LNCaP clone FGC (cell line): ENCODE results near the gene SRPK2.

Experiments
- DNase-seq: peaks from one replicate; pipeline ENCODE4 v3.0.0-alpha.2; 2011; ENCODE audit warnings: low read depth
- H3K4me3 ChIP-seq: 2 replicates; pipeline ENCODE4 v1.5.1; 2011; ENCODE audit warnings: mild to moderate bottlenecking, low read depth, low read length, control low read depth
- TF ChIP-seq, protein P1 (sequence below): IDR thresholded peaks from 2 replicates; pipeline ENCODE4 v1.5.1; 2012; ENCODE audit warnings: mild to moderate bottlenecking; ENCODE audit not compliant: control insufficient read depth, insufficient read depth; ENCODE audit errors: extremely low read depth

SRPK2 gene

DNA sequence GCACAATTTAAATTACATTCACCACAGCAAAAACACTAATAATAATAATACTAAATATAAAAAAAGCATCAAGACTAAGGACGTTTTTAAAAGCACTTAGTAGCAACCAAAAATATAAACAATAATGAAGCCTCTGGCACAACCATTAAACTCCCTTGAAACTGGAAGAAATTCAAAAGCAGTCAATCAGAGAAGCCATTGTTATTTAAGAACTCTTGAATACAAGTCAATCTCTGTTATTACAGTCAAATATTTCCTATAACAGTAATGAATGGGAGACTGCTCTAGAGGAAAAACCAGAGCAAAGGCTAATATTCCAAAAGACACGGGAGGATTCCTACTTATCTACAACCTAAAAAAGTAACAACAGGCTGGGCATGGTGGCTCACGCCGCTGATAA lies 210.5 kb downstream of the SRPK2 start:
- no peak for DNase-seq
- TF ChIP-seq, protein P1, sequence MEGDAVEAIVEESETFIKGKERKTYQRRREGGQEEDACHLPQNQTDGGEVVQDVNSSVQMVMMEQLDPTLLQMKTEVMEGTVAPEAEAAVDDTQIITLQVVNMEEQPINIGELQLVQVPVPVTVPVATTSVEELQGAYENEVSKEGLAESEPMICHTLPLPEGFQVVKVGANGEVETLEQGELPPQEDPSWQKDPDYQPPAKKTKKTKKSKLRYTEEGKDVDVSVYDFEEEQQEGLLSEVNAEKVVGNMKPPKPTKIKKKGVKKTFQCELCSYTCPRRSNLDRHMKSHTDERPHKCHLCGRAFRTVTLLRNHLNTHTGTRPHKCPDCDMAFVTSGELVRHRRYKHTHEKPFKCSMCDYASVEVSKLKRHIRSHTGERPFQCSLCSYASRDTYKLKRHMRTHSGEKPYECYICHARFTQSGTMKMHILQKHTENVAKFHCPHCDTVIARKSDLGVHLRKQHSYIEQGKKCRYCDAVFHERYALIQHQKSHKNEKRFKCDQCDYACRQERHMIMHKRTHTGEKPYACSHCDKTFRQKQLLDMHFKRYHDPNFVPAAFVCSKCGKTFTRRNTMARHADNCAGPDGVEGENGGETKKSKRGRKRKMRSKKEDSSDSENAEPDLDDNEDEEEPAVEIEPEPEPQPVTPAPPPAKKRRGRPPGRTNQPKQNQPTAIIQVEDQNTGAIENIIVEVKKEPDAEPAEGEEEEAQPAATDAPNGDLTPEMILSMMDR, result no peak
- no peak overlapping the region for H3K4me3 ChIP-seq

DNA sequence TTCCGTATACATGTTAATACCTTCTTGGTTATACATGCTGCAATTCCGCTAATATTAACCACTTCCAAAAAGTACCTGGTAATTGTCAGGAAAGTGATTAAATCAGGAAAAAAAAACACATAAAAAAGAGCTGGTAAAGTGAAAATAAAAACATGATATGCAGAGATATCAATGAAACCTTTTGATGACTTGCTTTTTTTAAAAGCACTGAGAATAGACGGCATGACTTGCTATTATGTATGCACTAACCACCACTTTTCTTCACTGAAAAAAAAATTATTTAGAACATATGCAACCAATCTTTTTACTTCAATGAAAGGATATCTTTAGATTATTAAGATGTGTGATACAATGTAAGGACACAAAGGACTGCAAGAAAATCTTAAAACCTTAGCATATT lies 211.7 kb downstream of the SRPK2 start:
- TF ChIP-seq, protein P1, result no peak
- DNase-seq, result no peak
- no peak overlapping the region for H3K4me3 ChIP-seq

DNA sequence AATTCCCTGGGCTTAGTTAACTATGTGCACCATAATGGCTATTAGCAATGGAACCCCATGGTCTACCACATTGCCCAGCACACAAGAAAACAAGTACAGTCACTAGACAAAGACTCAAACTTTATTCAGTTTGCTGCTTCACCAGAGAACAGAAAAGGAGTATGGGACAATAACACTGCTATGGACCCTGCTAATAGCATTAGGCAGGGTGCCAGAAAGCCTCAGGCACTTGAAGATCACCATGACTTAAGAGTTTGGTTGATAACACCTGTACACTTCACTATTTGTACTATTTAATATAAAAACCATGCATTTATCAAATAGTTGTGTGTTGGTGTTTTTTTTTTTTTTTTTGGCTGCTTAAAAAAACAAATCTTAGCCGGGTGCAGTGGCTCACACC lies 215.1 kb downstream of the SRPK2 start:
- DNase-seq, result no peak
- TF ChIP-seq, protein P1, result no peak
- no peak overlapping the region for H3K4me3 ChIP-seq

DNA sequence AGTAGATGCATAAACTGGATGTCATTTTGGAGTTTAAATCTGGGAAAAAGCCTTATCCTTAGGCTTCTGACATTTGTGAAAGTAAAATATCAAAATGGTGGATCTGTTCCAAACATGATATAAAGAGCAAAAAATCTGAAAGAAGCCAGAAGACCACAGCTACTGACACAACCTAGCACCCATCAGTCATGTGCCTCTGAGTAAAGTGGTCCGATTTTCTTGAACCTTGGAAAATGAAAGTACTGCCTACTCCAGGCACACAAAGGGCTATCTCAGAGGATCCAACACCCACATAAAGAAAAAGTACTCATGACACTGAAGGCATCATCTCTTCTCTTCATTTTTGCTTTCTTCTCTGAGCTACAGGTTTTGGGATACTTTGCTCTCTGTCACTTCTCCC lies 224.0 kb downstream of the SRPK2 start:
- DNase-seq, result no peak
- H3K4me3 ChIP-seq, result no peak overlapping the region
- TF ChIP-seq, protein P1, result no peak

DNA sequence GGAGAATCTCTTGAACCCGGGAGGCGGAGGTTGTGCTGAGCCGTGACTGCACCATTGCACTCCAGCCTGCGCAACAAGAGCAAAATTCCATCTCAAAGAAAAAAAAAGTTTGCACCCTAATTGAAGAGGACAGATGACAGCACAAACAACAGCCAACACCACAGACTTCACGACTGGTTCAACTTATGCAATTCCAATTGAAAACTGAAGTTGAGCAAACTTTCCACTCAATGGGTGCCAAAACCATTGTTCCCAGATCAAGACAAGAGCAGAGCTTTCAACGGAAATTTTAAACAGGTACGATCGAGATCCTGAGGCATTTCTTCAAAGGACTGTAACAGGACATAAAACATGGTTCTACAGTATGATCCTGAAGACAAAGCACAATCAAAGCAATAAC lies 225.0 kb downstream of the SRPK2 start:
- H3K4me3 ChIP-seq, result no peak overlapping the region
- no peak for DNase-seq
- TF ChIP-seq, protein P1, result no peak

DNA sequence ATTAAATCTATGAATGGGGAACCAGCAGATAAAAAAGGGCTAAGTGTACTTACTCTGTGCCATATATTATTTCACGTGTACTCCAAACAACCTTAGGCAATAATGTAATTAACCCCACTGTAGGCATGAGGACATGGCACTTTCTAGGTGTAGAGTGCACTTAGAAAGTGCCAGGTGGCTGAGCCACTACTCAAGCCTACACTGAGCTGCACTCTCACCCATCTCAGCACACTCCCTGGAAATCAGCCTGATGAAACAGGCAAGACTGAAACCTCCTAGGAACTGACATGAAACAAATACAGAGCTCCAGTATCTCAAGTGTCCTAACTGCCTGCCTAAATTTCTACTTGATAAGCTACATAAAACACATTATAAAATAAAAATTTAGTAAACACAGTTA lies 227.4 kb downstream of the SRPK2 start:
- TF ChIP-seq, protein P1, result no peak
- H3K4me3 ChIP-seq, result no peak overlapping the region
- no peak for DNase-seq

DNA sequence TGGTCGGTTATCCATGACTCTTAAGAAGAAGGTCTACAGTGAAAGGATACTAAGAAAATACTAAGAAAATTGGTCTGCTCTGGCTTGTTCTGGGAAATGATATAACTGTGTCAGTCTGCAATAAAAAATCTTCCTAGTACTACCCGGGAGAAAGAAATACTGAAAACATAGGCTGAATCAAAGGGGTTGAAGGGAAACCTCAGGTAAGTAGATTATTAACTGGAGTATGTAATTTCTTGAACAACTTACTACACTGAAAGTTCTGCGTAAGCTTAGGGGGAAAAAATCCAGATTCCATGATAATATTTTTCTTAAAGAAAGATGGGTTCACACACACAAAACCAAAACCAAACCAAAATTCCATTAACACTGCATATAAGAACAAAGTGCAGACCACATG lies 231.4 kb downstream of the SRPK2 start:
- TF ChIP-seq, protein P1, result no peak
- no peak overlapping the region for H3K4me3 ChIP-seq
- no peak for DNase-seq
